Measurements from ENCODE around the gene CHRNB1. TPM values are rescaled to one million over a fixed set of nuclear protein-coding genes. Genes with fewer than 3 reads are reported as not detected.

The CHRNB1 gene
- total and polyA plus RNA-seq, 10 of the 15 experiments (the other 5 are each of a cell fraction or from before 2014, with no cell fraction given): 5.8 to 14.8 (median 11.3) TPM

GRCh38 chr17:7432296-7432695 lies 12.6 kb upstream of the CHRNB1 start:
- H3K9me3 ChIP-seq (replicated peaks; ENCODE audit: control insufficient read depth, insufficient read depth, low read length): no peaks in the 10 kb centered on the region
- WGBS (ENCODE audit: insufficient coverage, insufficient replicate concordance, low lambda C conversion rate, missing lambda C conversion rate): 72% methylated on average over 11 of the region's 11 CpGs
- H4K20me1 ChIP-seq (ENCODE audit: control insufficient read depth, insufficient read depth): no peaks in the 10 kb centered on the region
- H3K4me3 ChIP-seq: no peak overlapping the region
- no peaks in the 10 kb centered on the region for H3K36me3 ChIP-seq (ENCODE audit: control insufficient read depth in 2 of 2, insufficient read depth in 2 of 2, low read length in 1 of 2)
- peaks cover 8% of the 10 kb centered on the region for H3K4me1 ChIP-seq (ENCODE audit: control insufficient read depth, insufficient read depth, low read length)
- H3K9ac ChIP-seq (ENCODE audit: control insufficient read depth, insufficient read depth, low read length): no peak overlapping the region
- ATAC-seq: no peak
- ChIA-PET POLR2A (interaction anchor here (0.6 kb wide), 2 partner anchors 13 to 127 kb away, joined by 3 to 5 read pairs; no protein-coding TSS in a partner anchor), RAD21 (ENCODE audit: unreplicated experiment) (no interaction called here), SMC1A (ENCODE audit: uncharacterized antibody, unreplicated experiment) (interaction anchor here (1.6 kb wide), 1 partner anchor 128 kb away, joined by 4 read pairs; no protein-coding TSS in a partner anchor), CTCF (interaction anchor here (0.6 kb wide), 1 partner anchor 128 kb away, joined by 3 read pairs; no protein-coding TSS in a partner anchor)
- peaks cover 6% of the 10 kb centered on the region for H3K79me2 ChIP-seq (ENCODE audit: control insufficient read depth, insufficient read depth, low read length)
- no TSS peak for BruUV-seq (replicated peaks)
- intact Hi-C loops (cut with micrococcal nuclease; ENCODE audit: unreplicated experiment): loop anchor here (10.0 kb wide), 1 partner anchor 387 kb away; the partner anchor contains the start of gene SLC16A11
- no peaks in the 10 kb centered on the region for H3K27me3 ChIP-seq (replicated peaks in 1 of 2; ENCODE audit: control insufficient read depth in 2 of 2, insufficient read depth in 2 of 2, low read length in 1 of 2)
- no peak for TF ChIP-seq JUNB (IDR thresholded peaks at IDR 0.05)
- TF ChIP-seq FOXM1 (IDR thresholded peaks at IDR 0.05; ENCODE audit: low read depth, low read length): no peak
- TF ChIP-seq SUZ12 (IDR thresholded peaks at IDR 0.05; ENCODE audit: unreplicated experiment): no peak
- no peak for TF ChIP-seq TBL1XR1 (IDR thresholded peaks at IDR 0.05; ENCODE audit: low read depth, low read length)
- TF ChIP-seq, protein P1, sequence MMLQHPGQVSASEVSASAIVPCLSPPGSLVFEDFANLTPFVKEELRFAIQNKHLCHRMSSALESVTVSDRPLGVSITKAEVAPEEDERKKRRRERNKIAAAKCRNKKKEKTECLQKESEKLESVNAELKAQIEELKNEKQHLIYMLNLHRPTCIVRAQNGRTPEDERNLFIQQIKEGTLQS (IDR thresholded peaks at IDR 0.05; ENCODE audit: borderline replicate concordance, extremely low read depth, low read depth, low read length): no peak
- TF ChIP-seq NRF1 (conservative IDR thresholded peaks at IDR 0.05; ENCODE audit: low read depth, low read length): no peak
- no peak for TF ChIP-seq PBX3 (IDR thresholded peaks at IDR 0.05; ENCODE audit: insufficient replicate concordance, low read depth, low read length)
- TF ChIP-seq ZNF207 (IDR thresholded peaks at IDR 0.05; ENCODE audit: borderline replicate concordance): no peak
- TF ChIP-seq PML (IDR thresholded peaks at IDR 0.05; ENCODE audit: low read length): no peak
- TF ChIP-seq, protein P2, sequence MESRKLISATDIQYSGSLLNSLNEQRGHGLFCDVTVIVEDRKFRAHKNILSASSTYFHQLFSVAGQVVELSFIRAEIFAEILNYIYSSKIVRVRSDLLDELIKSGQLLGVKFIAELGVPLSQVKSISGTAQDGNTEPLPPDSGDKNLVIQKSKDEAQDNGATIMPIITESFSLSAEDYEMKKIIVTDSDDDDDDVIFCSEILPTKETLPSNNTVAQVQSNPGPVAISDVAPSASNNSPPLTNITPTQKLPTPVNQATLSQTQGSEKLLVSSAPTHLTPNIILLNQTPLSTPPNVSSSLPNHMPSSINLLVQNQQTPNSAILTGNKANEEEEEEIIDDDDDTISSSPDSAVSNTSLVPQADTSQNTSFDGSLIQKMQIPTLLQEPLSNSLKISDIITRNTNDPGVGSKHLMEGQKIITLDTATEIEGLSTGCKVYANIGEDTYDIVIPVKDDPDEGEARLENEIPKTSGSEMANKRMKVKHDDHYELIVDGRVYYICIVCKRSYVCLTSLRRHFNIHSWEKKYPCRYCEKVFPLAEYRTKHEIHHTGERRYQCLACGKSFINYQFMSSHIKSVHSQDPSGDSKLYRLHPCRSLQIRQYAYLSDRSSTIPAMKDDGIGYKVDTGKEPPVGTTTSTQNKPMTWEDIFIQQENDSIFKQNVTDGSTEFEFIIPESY (IDR thresholded peaks at IDR 0.05): no peak
- no peak overlapping the region for H3K4me2 ChIP-seq (ENCODE audit: control insufficient read depth, insufficient read depth)
- no peak overlapping the region for H2AFZ ChIP-seq (ENCODE audit: control insufficient read depth, low read depth, low read length)
- no peak for FAIRE-seq
- H3K27ac ChIP-seq (ENCODE audit: control insufficient read depth, insufficient read depth): no peak overlapping the region
- DNase-seq (ENCODE audit: low read depth, low spot score): no peak
- in situ Hi-C loops (cut with MboI): no loop called here

Measured in GM12878 (cell line).